ENCODE data around the gene ZNF497. TPM values are rescaled to one million over a fixed set of nuclear protein-coding genes. Genes with fewer than 3 reads are reported as not detected.
A peak's percentile ranks its signal among the peaks of the same experiment; 100 is the strongest.

ZNF497 gene
- total and polyA plus RNA-seq, 2 of the 13 experiments (the other 11 are each of a cell fraction or from before 2014, with no cell fraction given) = 1.5 to 1.9 TPM

DNA sequence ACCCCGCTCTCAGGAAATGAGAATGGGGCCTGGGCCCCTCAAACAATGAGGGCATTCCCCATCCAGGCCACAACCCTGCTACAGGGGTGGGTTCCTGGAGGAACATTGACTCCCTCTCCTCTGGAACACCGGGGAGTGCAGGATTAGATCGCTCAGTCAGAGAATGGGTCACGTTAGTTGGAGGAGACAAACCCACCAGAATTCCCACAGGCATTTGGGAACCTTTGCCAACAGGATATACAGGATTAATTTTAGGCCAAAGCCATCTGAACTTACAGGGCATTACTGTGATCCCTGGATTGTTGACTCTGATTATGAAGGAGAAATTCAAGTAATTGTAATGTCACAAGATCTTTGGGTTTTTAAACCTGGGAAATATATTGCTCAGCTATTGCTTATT lies 54.8 kb downstream of the ZNF497 start:
- in situ Hi-C loops (cut with HindIII; ENCODE audit: extremely low pct_ligation_motif_present, low pct_unique_long_range_greater_than_20kb) = loop anchor here (5.0 kb wide), 1 partner anchor 125 kb away; the partner anchor contains the start of gene ZNF274
- ATAC-seq (no peak), FAIRE-seq (no peak), DNase-seq (ENCODE audit: low spot score) (no peak)
- H3K4me2 ChIP-seq (ENCODE audit: low read depth, low read length) = no peak overlapping the region
- no peak overlapping the region for H3K9ac ChIP-seq (ENCODE audit: insufficient read depth, low read depth, low read length)
- 89% methylated on average over 4 of the region's 4 CpGs for WGBS (ENCODE audit: low lambda C conversion rate)
- peaks cover 26% of the 10 kb centered on the region for H3K4me1 ChIP-seq (ENCODE audit: insufficient read depth, low read length)
- no peaks in the 10 kb centered on the region for H3K9me3 ChIP-seq (ENCODE audit: low read length)
- ChIA-PET POLR2A (interaction anchor here (1.5 kb wide), 1 partner anchor 19 kb away, joined by 3 read pairs; the partner anchor contains the start of gene ZSCAN22), CTCF (ENCODE audit: low intra/inter-chr PET ratio, low total read pairs) (no interaction called here)
- H3K4me3 ChIP-seq (replicated peaks in 1 of 3; ENCODE audit: insufficient read depth in 1 of 3, low read depth in 2 of 3, low read length in 3 of 3) = no peak overlapping the region
- H4K20me1 ChIP-seq (ENCODE audit: insufficient read depth, low read length) = peaks cover 7% of the 10 kb centered on the region; the same call in 1 of the 2 replicates
- no peaks in the 10 kb centered on the region; a peak in 1 of 5 replicates for H3K27me3 ChIP-seq (ENCODE audit: control insufficient read depth in 1 of 2, insufficient read depth in 2 of 2, low read length in 2 of 2)
- H3K36me3 ChIP-seq (replicated peaks in 1 of 2; ENCODE audit: control insufficient read depth in 1 of 2, insufficient read depth in 2 of 2, low read length in 2 of 2) = peaks cover 13 to 39% of the 10 kb centered on the region in 2 experiments; a peak in 4 of 5 replicates
- no peak for TF ChIP-seq KDM5B (CRISPR knock-in tag; IDR thresholded peaks at IDR 0.05; ENCODE audit: borderline replicate concordance)
- intact Hi-C loops (cut with micrococcal nuclease; ENCODE audit: unreplicated experiment) = loop anchor here (5.0 kb wide), 1 partner anchor 125 kb away; the partner anchor contains the start of gene ZNF274
- no peak overlapping the region for H2AFZ ChIP-seq (ENCODE audit: low read length)
- H3K27ac ChIP-seq (ENCODE audit: extremely low read length, insufficient read depth, low read length) = no peak overlapping the region
- H3K79me2 ChIP-seq (ENCODE audit: insufficient read depth, low read length) = peaks cover 19% of the 10 kb centered on the region
- no TSS peak for BruUV-seq (replicated peaks)

DNA sequence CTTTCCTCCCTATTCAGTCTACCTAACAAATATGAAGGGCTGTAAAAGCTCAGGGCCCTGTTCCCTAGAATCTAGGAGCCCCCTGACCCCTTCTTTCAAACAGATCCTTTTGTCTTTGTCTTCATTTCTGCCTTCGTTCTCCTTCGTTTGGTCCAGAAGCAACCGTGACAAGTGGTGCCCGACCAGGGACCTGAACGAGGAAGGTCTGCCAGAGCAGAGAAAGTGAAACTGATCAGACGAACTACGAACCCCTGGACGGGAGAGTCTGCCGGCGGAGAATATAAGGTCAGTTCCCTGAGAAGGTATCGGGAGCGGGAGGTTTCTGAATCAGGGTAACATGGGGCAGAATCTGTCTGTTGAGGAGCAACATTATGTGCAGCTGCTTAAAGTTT lies 56.6 kb downstream of the ZNF497 start:
- DNase-seq (ENCODE audit: low spot score) (peak; percentile 21), FAIRE-seq (no peak), ATAC-seq (peak; percentile 45)
- peaks cover 10 to 31% of the 10 kb centered on the region in 2 experiments; a peak in 4 of 5 replicates for H3K36me3 ChIP-seq (replicated peaks in 1 of 2; ENCODE audit: control insufficient read depth in 1 of 2, insufficient read depth in 2 of 2, low read length in 2 of 2)
- no TSS peak for BruUV-seq (replicated peaks)
- ChIA-PET CTCF (ENCODE audit: low intra/inter-chr PET ratio, low total read pairs) (no interaction called here), POLR2A (interaction anchor here (1.0 to 1.2 kb wide), 2 partner anchors 28 to 57 kb away, joined by 3 read pairs; partner anchors contain the start of gene ZNF497)
- intact Hi-C loops (cut with micrococcal nuclease; ENCODE audit: unreplicated experiment) (loop anchor here (1.0 to 5.0 kb wide), 2 partner anchors 28 to 124 kb away; partner anchors contain the start of genes ZNF274 and ZNF8), in situ Hi-C loops (cut with HindIII; ENCODE audit: extremely low pct_ligation_motif_present, low pct_unique_long_range_greater_than_20kb) (loop anchor here (5.0 kb wide), 1 partner anchor 124 kb away; the partner anchor contains the start of gene ZNF274)
- peak overlapping the region; percentile 83 to 100 (median 97) for H3K4me3 ChIP-seq (replicated peaks in 1 of 3; ENCODE audit: insufficient read depth in 1 of 3, low read depth in 2 of 3, low read length in 3 of 3)
- H3K9me3 ChIP-seq (ENCODE audit: low read length) = no peaks in the 10 kb centered on the region
- H4K20me1 ChIP-seq (ENCODE audit: insufficient read depth, low read length) = peaks cover 7% of the 10 kb centered on the region; the same call in 1 of the 2 replicates
- peak overlapping the region; percentile 66 for H3K27ac ChIP-seq (ENCODE audit: extremely low read length, insufficient read depth, low read length)
- H3K9ac ChIP-seq (ENCODE audit: insufficient read depth, low read depth, low read length) = peak overlapping the region; percentile 88
- 2% methylated on average over 12 of the region's 12 CpGs for WGBS (ENCODE audit: low lambda C conversion rate)
- H3K79me2 ChIP-seq (ENCODE audit: insufficient read depth, low read length) = peaks cover 19% of the 10 kb centered on the region
- peaks cover 26% of the 10 kb centered on the region for H3K4me1 ChIP-seq (ENCODE audit: insufficient read depth, low read length)
- peak overlapping the region; percentile 79 for H3K4me2 ChIP-seq (ENCODE audit: low read depth, low read length)
- H3K27me3 ChIP-seq (ENCODE audit: control insufficient read depth in 1 of 2, insufficient read depth in 2 of 2, low read length in 2 of 2) = no peaks in the 10 kb centered on the region; a peak in 1 of 5 replicates
- no peak overlapping the region for H2AFZ ChIP-seq (ENCODE audit: low read length)
- TF ChIP-seq CCDC6 (CRISPR knock-in tag; IDR thresholded peaks at IDR 0.05) (0 out of 2 replicates have a peak, but pooled peaks have one; percentile 19), NFE2L1 (CRISPR knock-in tag; IDR thresholded peaks at IDR 0.05; ENCODE audit: borderline replicate concordance) (0 out of 2 replicates have a peak, but pooled peaks have one; percentile 8), IRF2 (CRISPR knock-in tag; IDR thresholded peaks at IDR 0.05) (peak; percentile 60), DMTF1 (CRISPR knock-in tag; IDR thresholded peaks at IDR 0.05) (no peak), ATF3 (CRISPR knock-in tag; IDR thresholded peaks at IDR 0.05) (no peak), PAF1 (CRISPR knock-in tag; IDR thresholded peaks at IDR 0.05) (no peak), SNAI1 (CRISPR knock-in tag; IDR thresholded peaks at IDR 0.05; ENCODE audit: borderline replicate concordance) (0 out of 2 replicates have a peak, but pooled peaks have one; percentile 13), ZNF333 (CRISPR knock-in tag; IDR thresholded peaks at IDR 0.05; ENCODE audit: borderline replicate concordance) (0 out of 2 replicates have a peak, but pooled peaks have one; percentile 17), HCFC1 (IDR thresholded peaks at IDR 0.05; ENCODE audit: low read depth, low read length) (no peak)
- TF ChIP-seq, protein P1, sequence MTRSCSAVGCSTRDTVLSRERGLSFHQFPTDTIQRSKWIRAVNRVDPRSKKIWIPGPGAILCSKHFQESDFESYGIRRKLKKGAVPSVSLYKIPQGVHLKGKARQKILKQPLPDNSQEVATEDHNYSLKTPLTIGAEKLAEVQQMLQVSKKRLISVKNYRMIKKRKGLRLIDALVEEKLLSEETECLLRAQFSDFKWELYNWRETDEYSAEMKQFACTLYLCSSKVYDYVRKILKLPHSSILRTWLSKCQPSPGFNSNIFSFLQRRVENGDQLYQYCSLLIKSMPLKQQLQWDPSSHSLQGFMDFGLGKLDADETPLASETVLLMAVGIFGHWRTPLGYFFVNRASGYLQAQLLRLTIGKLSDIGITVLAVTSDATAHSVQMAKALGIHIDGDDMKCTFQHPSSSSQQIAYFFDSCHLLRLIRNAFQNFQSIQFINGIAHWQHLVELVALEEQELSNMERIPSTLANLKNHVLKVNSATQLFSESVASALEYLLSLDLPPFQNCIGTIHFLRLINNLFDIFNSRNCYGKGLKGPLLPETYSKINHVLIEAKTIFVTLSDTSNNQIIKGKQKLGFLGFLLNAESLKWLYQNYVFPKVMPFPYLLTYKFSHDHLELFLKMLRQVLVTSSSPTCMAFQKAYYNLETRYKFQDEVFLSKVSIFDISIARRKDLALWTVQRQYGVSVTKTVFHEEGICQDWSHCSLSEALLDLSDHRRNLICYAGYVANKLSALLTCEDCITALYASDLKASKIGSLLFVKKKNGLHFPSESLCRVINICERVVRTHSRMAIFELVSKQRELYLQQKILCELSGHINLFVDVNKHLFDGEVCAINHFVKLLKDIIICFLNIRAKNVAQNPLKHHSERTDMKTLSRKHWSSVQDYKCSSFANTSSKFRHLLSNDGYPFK (CRISPR knock-in tag; IDR thresholded peaks at IDR 0.05; ENCODE audit: borderline replicate concordance) = no peak
